ENCODE data around the gene NTF3.

- TF ChIP-seq EP300 (IDR thresholded peaks at IDR 0.05) (no peak), CTCF (IDR thresholded peaks at IDR 0.05) (no peak)
Observed at GRCh38 chr12:5516371-5517241, 84.7 kb downstream of the NTF3 start.
